Measurements from ENCODE around the gene TNNI2. TPM values are rescaled to one million over a fixed set of nuclear protein-coding genes. Genes with fewer than 3 reads are reported as not detected.

Gene TNNI2
- total and polyA plus RNA-seq, 10 of the 15 experiments (the other 5 are each of a cell fraction or from before 2014, with no cell fraction given), result 0.14 to 0.79 (median 0.37) TPM; not detected in 4

GRCh38 chr11:1879941-1880720 lies 41.4 kb downstream of the TNNI2 start:
- Histone ChIP-seq H2AFZ (ENCODE audit: control insufficient read depth, low read depth, low read length) (no peak overlapping the region), H3K9me3 (replicated peaks; ENCODE audit: control insufficient read depth, insufficient read depth, low read length) (no peaks in the 10 kb centered on the region), H3K9ac (ENCODE audit: control insufficient read depth, insufficient read depth, low read length) (no peak overlapping the region), H3K4me3 (no peak overlapping the region), H3K27me3 (replicated peaks in 1 of 2; ENCODE audit: control insufficient read depth in 2 of 2, insufficient read depth in 2 of 2, low read length in 1 of 2) (no peaks in the 10 kb centered on the region), H3K27ac (ENCODE audit: control insufficient read depth, insufficient read depth) (no peak overlapping the region), H3K79me2 (ENCODE audit: control insufficient read depth, insufficient read depth, low read length) (no peaks in the 10 kb centered on the region; the same call in none of the 2 replicates), H3K36me3 (ENCODE audit: control insufficient read depth in 2 of 2, insufficient read depth in 2 of 2, low read length in 1 of 2) (peaks cover 16 to 38% of the 10 kb centered on the region in 2 experiments), H3K4me2 (ENCODE audit: control insufficient read depth, insufficient read depth) (no peak overlapping the region), H3K4me1 (ENCODE audit: control insufficient read depth, insufficient read depth, low read length) (no peaks in the 10 kb centered on the region; the same call in 1 of the 2 replicates), H4K20me1 (ENCODE audit: control insufficient read depth, insufficient read depth) (peaks cover 5% of the 10 kb centered on the region; the same call in 1 of the 2 replicates)
- in situ Hi-C loops (cut with MboI), result loop anchor here (5.0 kb wide), 1 partner anchor 37 kb away; the partner anchor contains the start of gene TNNT3
- intact Hi-C loops (cut with micrococcal nuclease; ENCODE audit: unreplicated experiment), result no loop called here
- BruUV-seq (replicated peaks), result no TSS peak
- ChIA-PET POLR2A (no interaction called here), RAD21 (ENCODE audit: unreplicated experiment) (no interaction called here), SMC1A (ENCODE audit: uncharacterized antibody, unreplicated experiment) (no interaction called here), CTCF (no interaction called here)
- FAIRE-seq (no peak), ATAC-seq (no peak), DNase-seq (ENCODE audit: low read depth, low spot score) (no peak)
- WGBS (ENCODE audit: insufficient coverage, insufficient replicate concordance, low lambda C conversion rate, missing lambda C conversion rate), result 79% methylated on average over 32 of the region's 32 CpGs
- TF ChIP-seq ASH2L (IDR thresholded peaks at IDR 0.05; ENCODE audit: borderline replicate concordance, low read depth) (no peak), NRF1 (conservative IDR thresholded peaks at IDR 0.05; ENCODE audit: low read depth, low read length) (no peak), ZNF622 (IDR thresholded peaks at IDR 0.05) (no peak), SMAD1 (IDR thresholded peaks at IDR 0.05; ENCODE audit: low read depth, partially characterized antibody) (no peak), SREBF1 (IDR thresholded peaks at IDR 0.05; ENCODE audit: low read length) (no peak), BCL11A (IDR thresholded peaks at IDR 0.05; ENCODE audit: low read depth, low read length) (no peak), POLR2AphosphoS2 (IDR thresholded peaks at IDR 0.05; ENCODE audit: low read depth, low read length) (no peak), CHD1 (IDR thresholded peaks at IDR 0.05; ENCODE audit: low read depth, low read length) (no peak), CREB1 (IDR thresholded peaks at IDR 0.05; ENCODE audit: low read depth) (no peak), ZNF592 (IDR thresholded peaks at IDR 0.05) (no peak), SMAD5 (IDR thresholded peaks at IDR 0.05; ENCODE audit: low read depth) (no peak), BCL3 (IDR thresholded peaks at IDR 0.05; ENCODE audit: borderline replicate concordance, insufficient read depth, low read depth, low read length, poor library complexity, severe bottlenecking) (no peak), EZH2 (IDR thresholded peaks at IDR 0.05; ENCODE audit: borderline replicate concordance, control insufficient read depth, low read depth, low read length) (no peak)
- TF ChIP-seq, protein P1, sequence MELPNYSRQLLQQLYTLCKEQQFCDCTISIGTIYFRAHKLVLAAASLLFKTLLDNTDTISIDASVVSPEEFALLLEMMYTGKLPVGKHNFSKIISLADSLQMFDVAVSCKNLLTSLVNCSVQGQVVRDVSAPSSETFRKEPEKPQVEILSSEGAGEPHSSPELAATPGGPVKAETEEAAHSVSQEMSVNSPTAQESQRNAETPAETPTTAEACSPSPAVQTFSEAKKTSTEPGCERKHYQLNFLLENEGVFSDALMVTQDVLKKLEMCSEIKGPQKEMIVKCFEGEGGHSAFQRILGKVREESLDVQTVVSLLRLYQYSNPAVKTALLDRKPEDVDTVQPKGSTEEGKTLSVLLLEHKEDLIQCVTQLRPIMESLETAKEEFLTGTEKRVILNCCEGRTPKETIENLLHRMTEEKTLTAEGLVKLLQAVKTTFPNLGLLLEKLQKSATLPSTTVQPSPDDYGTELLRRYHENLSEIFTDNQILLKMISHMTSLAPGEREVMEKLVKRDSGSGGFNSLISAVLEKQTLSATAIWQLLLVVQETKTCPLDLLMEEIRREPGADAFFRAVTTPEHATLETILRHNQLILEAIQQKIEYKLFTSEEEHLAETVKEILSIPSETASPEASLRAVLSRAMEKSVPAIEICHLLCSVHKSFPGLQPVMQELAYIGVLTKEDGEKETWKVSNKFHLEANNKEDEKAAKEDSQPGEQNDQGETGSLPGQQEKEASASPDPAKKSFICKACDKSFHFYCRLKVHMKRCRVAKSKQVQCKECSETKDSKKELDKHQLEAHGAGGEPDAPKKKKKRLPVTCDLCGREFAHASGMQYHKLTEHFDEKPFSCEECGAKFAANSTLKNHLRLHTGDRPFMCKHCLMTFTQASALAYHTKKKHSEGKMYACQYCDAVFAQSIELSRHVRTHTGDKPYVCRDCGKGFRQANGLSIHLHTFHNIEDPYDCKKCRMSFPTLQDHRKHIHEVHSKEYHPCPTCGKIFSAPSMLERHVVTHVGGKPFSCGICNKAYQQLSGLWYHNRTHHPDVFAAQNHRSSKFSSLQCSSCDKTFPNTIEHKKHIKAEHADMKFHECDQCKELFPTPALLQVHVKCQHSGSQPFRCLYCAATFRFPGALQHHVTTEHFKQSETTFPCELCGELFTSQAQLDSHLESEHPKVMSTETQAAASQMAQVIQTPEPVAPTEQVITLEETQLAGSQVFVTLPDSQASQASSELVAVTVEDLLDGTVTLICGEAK (IDR thresholded peaks at IDR 0.05; ENCODE audit: borderline replicate concordance), result no peak
